ENCODE measurements around the gene POU4F3. TPM values are rescaled to one million over a fixed set of nuclear protein-coding genes. Genes with fewer than 3 reads are reported as not detected.
"Not testable (repeated sequence)": the region's sequence is repeated elsewhere in the genome, so short reads cannot be mapped to it uniquely, and the experiment has no call there.

The POU4F3 gene, protein sequence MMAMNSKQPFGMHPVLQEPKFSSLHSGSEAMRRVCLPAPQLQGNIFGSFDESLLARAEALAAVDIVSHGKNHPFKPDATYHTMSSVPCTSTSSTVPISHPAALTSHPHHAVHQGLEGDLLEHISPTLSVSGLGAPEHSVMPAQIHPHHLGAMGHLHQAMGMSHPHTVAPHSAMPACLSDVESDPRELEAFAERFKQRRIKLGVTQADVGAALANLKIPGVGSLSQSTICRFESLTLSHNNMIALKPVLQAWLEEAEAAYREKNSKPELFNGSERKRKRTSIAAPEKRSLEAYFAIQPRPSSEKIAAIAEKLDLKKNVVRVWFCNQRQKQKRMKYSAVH
- not detected for total RNA-seq
- polyA plus RNA-seq, result not detected

DNA sequence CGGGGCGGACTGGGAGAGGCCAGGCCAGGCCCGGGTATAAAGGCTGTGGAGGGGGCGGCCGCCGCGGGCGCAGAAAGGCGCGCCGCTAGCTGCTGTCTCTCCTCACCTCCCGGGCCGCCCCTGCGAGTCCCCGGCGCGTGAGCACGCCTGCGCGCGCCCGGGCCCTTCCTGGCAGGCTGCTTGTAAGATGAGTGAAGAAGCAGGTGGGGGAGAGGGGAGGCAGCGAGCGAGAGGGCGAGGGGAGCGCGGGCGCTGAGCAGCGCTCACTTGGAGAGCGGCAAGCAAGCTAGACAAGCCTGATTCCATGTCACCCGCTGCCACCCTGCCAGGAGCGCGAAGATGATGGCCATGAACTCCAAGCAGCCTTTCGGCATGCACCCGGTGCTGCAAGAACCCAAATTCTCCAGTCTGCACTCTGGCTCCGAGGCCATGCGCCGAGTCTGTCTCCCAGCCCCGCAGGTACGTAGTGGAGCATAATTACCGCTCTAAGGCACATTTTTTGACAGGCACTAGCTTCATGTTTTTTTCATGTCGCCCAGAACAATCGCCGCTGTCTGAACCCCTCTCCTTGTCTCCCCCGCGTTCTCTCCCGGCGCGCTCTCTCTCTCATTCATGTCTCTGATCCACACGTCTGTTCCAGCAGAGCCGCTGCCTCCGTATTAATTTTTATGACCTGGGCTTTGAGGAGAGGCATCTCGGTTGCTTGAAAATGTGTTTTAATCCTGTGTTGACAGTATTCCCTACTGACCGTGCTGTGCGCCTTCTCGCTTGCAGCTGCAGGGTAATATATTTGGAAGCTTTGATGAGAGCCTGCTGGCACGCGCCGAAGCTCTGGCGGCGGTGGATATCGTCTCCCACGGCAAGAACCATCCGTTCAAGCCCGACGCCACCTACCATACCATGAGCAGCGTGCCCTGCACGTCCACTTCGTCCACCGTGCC is at the start of gene POU4F3:
Gene POU4F3 (plus strand): TSS at position 66 of the 941 bp plus-strand sequence. CDS start 274 bp downstream, at position 340.
- Histone ChIP-seq H3K36me3 (ENCODE audit: insufficient read depth, low read length) (no peaks in the 10 kb centered on the region), H3K27ac (ENCODE audit: low read depth, low read length) (no peak within 1 kb of the TSS), H3K4me1 (ENCODE audit: insufficient read depth, low read length) (no peaks in the 10 kb centered on the region), H3K27me3 (ENCODE audit: insufficient read depth, low read length) (peaks cover 30% of the 10 kb centered on the region), H3K4me3 (ENCODE audit: low read length in 2 of 2) (no peak within 1 kb of the TSS), H3K9me3 (ENCODE audit: control insufficient read depth in 1 of 2, low read length in 2 of 2) (no peaks in the 10 kb centered on the region)
- H3K4me3 Mint-ChIP-seq, result peak within 1 kb of the TSS in 2 of 8 donors; percentile 2 to 54
- H3K27me3 Mint-ChIP-seq, result peaks cover 62 to 69% of the 10 kb centered on the region in 2 donors
- H3K36me3 Mint-ChIP-seq, result no peaks in the 10 kb centered on the region
- no peak for DNase-seq
- intact Hi-C loops (cut with micrococcal nuclease), result no loop called here
- peaks cover 0 to 13% (median 5%) of the 10 kb centered on the region in 8 donors for H3K9me3 Mint-ChIP-seq
- H3K27ac Mint-ChIP-seq, result no peak within 1 kb of the TSS
- POLR2A ChIA-PET (ENCODE audit: partially characterized antibody), result no interaction called here
- H3K4me1 Mint-ChIP-seq, result peaks cover 1 to 23% (median 4%) of the 10 kb centered on the region in 4 donors
- CTCF ChIA-PET (ENCODE audit: partially characterized antibody), result no interaction called here

DNA sequence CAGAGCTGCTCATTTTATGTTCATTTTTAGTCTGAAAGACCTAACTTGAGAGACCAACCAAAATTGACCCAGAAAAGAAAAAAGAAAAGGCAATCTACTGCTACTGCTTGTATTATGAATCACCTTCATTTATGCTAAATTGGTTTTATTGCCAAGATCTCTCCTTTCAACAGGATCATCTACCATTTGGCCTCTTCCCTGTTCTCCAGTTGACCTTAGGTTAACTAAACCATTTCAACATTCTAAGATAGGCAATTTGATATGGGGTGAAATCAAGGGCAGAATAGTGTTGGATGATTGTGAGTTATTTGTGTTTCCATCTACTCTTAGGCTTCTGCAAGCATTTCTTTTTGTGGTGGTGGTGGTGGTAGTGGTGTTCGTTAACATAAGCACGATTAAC is 48.3 kb upstream of the POU4F3 start:
- H3K27ac ChIP-seq (ENCODE audit: low read depth, low read length), result no peak overlapping the region
- no peak overlapping the region for H3K4me3 Mint-ChIP-seq
- CTCF ChIA-PET (ENCODE audit: partially characterized antibody), result interaction anchor here (0.9 to 1.7 kb wide), 2 partner anchors 137 to 138 kb away, joined by 3 to 5 read pairs; no protein-coding TSS in a partner anchor
- H3K36me3 Mint-ChIP-seq, result peaks cover 4 to 14% of the 10 kb centered on the region in 2 donors
- no peak overlapping the region for H3K4me3 ChIP-seq (ENCODE audit: low read length in 2 of 2)
- peak overlapping the region in 3 of 7 donors; percentile 17 to 49 (median 47) for H3K27ac Mint-ChIP-seq
- H3K27me3 ChIP-seq (ENCODE audit: insufficient read depth, low read length), result no peaks in the 10 kb centered on the region
- no peaks in the 10 kb centered on the region for H3K9me3 ChIP-seq (ENCODE audit: control insufficient read depth in 1 of 2, low read length in 2 of 2)
- H3K27me3 Mint-ChIP-seq, result no peaks in the 10 kb centered on the region
- DNase-seq, result no peak
- no peaks in the 10 kb centered on the region for H3K4me1 Mint-ChIP-seq
- intact Hi-C loops (cut with micrococcal nuclease), result no loop called here
- no peaks in the 10 kb centered on the region for H3K9me3 Mint-ChIP-seq
- POLR2A ChIA-PET (ENCODE audit: partially characterized antibody), result no interaction called here
- no peaks in the 10 kb centered on the region for H3K36me3 ChIP-seq (ENCODE audit: insufficient read depth, low read length)
- H3K4me1 ChIP-seq (ENCODE audit: insufficient read depth, low read length), result no peaks in the 10 kb centered on the region

DNA sequence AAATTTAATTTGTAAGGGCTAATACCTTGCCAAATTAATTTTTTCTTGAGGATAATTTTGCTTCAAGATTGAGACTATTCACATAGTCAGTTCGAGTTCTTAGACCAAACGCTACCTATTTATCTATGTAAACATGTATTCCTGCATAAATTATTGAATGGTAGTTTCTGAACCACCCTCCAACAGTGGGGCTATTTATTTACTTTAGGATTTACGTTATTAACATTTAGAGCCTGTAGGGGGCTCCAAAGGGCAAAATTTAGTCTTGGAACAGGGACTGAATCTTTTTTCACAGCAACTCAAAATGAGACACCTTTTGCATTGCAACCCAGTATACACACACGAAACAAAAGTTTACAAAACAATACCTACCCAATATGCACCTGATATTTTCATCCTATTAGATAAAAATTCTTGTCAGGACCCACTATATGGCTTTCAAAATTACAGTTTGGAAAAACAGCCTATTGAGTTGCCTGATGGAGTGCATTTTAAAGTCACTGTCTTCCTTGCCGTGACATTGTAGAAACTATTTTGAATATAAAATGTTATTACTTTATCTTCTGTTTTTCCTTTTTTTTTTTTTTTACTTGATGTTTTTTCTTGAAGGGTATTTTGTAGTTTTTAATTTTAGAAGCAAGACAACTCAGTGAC is 47.1 kb upstream of the POU4F3 start:
- Histone ChIP-seq H3K27ac (ENCODE audit: low read depth, low read length) (no peak overlapping the region), H3K4me3 (ENCODE audit: low read length in 2 of 2) (no peak overlapping the region), H3K36me3 (ENCODE audit: insufficient read depth, low read length) (no peaks in the 10 kb centered on the region), H3K9me3 (ENCODE audit: control insufficient read depth in 1 of 2, low read length in 2 of 2) (no peaks in the 10 kb centered on the region), H3K4me1 (ENCODE audit: insufficient read depth, low read length) (no peaks in the 10 kb centered on the region), H3K27me3 (ENCODE audit: insufficient read depth, low read length) (no peaks in the 10 kb centered on the region)
- intact Hi-C loops (cut with micrococcal nuclease), result loop anchor here (1.0 kb wide), 1 partner anchor 136 kb away; no protein-coding TSS in a partner anchor
- peak in 4 of 5 donors; percentile 12 to 36 (median 30) for DNase-seq
- Mint-ChIP-seq H3K9me3 (no peaks in the 10 kb centered on the region), H3K4me3 (no peak overlapping the region), H3K27me3 (no peaks in the 10 kb centered on the region), H3K27ac (no peak overlapping the region), H3K4me1 (no peaks in the 10 kb centered on the region), H3K36me3 (peaks cover 3 to 9% of the 10 kb centered on the region in 2 donors)
- POLR2A ChIA-PET (ENCODE audit: partially characterized antibody), result no interaction called here
- CTCF ChIA-PET (ENCODE audit: partially characterized antibody), result interaction anchor here (0.8 kb wide), 1 partner anchor 24 kb away, joined by 3 read pairs; no protein-coding TSS in a partner anchor

DNA sequence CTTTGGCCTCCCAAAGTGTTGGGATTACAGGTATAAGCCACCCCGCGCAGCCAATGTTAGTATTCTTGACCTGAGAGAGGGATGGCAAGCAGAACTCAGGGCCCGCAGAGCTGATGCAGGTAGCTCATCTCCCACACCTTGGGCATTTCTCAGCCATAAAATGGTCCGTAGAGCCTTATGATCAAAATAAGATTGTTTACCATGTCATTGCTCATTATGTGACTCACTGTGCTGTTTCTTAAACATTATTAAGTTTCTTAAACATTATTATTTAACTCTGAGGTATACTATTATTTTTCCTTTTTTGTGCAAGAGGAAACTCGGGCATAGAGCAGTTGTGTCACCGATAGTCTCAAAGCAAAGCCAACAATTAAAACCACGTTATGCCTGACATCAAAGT is 42.4 kb upstream of the POU4F3 start:
- no peak overlapping the region for H3K27ac Mint-ChIP-seq
- no peaks in the 10 kb centered on the region for H3K9me3 ChIP-seq (ENCODE audit: control insufficient read depth in 1 of 2, low read length in 2 of 2)
- ChIA-PET CTCF (ENCODE audit: partially characterized antibody) (no interaction called here), POLR2A (ENCODE audit: partially characterized antibody) (no interaction called here)
- H3K4me1 Mint-ChIP-seq, result no peaks in the 10 kb centered on the region
- no peak overlapping the region for H3K4me3 ChIP-seq (ENCODE audit: low read length in 2 of 2)
- no peaks in the 10 kb centered on the region for H3K4me1 ChIP-seq (ENCODE audit: insufficient read depth, low read length)
- no peaks in the 10 kb centered on the region for H3K27me3 Mint-ChIP-seq
- no peaks in the 10 kb centered on the region for H3K27me3 ChIP-seq (ENCODE audit: insufficient read depth, low read length)
- no peak overlapping the region for H3K27ac ChIP-seq (ENCODE audit: low read depth, low read length)
- no peaks in the 10 kb centered on the region for H3K36me3 Mint-ChIP-seq
- no peak overlapping the region for H3K4me3 Mint-ChIP-seq
- intact Hi-C loops (cut with micrococcal nuclease), result no loop called here
- H3K9me3 Mint-ChIP-seq, result no peaks in the 10 kb centered on the region
- H3K36me3 ChIP-seq (ENCODE audit: insufficient read depth, low read length), result no peaks in the 10 kb centered on the region
- DNase-seq, result no peak

DNA sequence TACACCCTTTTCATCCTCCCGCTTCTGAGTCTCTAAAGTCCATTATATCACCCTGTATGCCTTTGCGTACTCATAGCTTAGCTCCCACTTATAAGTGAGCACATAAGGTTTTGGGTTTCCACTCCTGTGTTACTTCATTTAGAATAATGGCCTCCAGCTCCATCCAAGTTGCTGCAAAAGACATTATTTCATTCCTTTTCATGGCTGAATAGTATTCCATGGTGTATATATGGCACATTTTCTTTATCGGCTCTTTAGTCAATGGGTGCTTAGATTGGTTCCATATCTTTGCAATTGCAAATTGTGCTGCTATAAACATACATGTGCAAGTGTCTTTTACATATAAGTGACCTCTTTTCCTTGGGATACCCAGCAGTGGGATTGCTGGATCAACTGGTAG is 39.7 kb upstream of the POU4F3 start:
- H3K9me3 Mint-ChIP-seq; H3K27ac ChIP-seq (ENCODE audit: low read depth, low read length); H3K9me3 ChIP-seq (ENCODE audit: control insufficient read depth in 1 of 2, low read length in 2 of 2); H3K4me3 ChIP-seq (ENCODE audit: low read length in 2 of 2); H3K27me3 Mint-ChIP-seq; H3K4me1 ChIP-seq (ENCODE audit: insufficient read depth, low read length); H3K4me3 Mint-ChIP-seq; H3K4me1 Mint-ChIP-seq; H3K36me3 ChIP-seq (ENCODE audit: insufficient read depth, low read length); CTCF ChIA-PET (ENCODE audit: partially characterized antibody); DNase-seq; H3K27ac Mint-ChIP-seq; H3K27me3 ChIP-seq (ENCODE audit: insufficient read depth, low read length); intact Hi-C loops (cut with micrococcal nuclease); POLR2A ChIA-PET (ENCODE audit: partially characterized antibody); H3K36me3 Mint-ChIP-seq: not testable (repeated sequence)

DNA sequence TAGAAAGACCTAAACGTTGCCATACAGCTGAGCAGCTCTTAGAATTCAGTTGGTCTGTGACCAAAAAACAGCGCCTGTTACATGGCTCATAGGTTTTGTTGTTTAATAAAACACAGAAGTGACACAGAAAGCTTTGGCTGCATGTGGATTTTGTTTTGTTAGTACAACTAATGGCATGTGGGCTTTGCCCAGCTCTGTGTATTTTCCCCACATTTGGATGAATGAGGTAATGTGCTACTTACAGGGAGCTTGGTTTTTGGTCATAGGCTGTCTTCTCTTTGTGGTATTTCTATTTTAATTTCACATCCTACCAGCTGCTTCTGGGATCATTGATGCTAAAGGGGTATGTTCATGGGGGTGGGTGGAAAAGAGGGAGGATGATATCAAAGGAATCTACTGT is 37.0 kb upstream of the POU4F3 start:
- intact Hi-C loops (cut with micrococcal nuclease), result no loop called here
- Mint-ChIP-seq H3K36me3 (no peaks in the 10 kb centered on the region), H3K27ac (no peak overlapping the region), H3K4me1 (no peaks in the 10 kb centered on the region), H3K4me3 (no peak overlapping the region), H3K9me3 (peaks cover 0 to 2% (median 0%) of the 10 kb centered on the region in 8 donors), H3K27me3 (peaks cover 2% of the 10 kb centered on the region in 2 donors)
- POLR2A ChIA-PET (ENCODE audit: partially characterized antibody), result no interaction called here
- DNase-seq, result no peak
- H3K27me3 ChIP-seq (ENCODE audit: insufficient read depth, low read length), result no peaks in the 10 kb centered on the region
- CTCF ChIA-PET (ENCODE audit: partially characterized antibody), result no interaction called here
- H3K9me3 ChIP-seq (ENCODE audit: control insufficient read depth in 1 of 2, low read length in 2 of 2), result no peaks in the 10 kb centered on the region
- H3K27ac ChIP-seq (ENCODE audit: low read depth, low read length), result no peak overlapping the region
- no peaks in the 10 kb centered on the region for H3K36me3 ChIP-seq (ENCODE audit: insufficient read depth, low read length)
- no peaks in the 10 kb centered on the region for H3K4me1 ChIP-seq (ENCODE audit: insufficient read depth, low read length)
- H3K4me3 ChIP-seq (ENCODE audit: low read length in 2 of 2), result no peak overlapping the region

DNA sequence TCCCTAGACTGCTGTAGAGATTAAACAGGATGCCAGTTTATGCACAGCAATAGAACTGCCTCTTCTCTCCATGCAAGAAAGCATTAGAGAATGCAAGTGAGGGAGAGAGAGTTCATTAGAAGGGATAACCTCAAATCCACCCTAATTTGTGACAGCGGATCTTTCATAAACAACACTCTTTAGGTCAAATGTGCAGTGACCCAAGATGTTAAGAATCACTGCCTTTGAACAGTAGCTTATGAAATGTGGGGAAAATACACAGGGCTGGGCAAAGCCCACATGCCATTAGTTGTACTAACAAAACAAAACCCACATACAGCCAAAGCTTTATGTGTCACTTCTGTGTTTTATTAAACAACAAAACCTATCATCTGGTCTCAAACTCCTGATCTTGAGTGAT is 36.2 kb upstream of the POU4F3 start:
- ChIA-PET POLR2A (ENCODE audit: partially characterized antibody) (no interaction called here), CTCF (ENCODE audit: partially characterized antibody) (no interaction called here)
- Mint-ChIP-seq H3K36me3 (no peaks in the 10 kb centered on the region), H3K4me1 (no peaks in the 10 kb centered on the region), H3K4me3 (no peak overlapping the region), H3K27ac (no peak overlapping the region), H3K9me3 (peaks cover 0 to 2% (median 0%) of the 10 kb centered on the region in 8 donors), H3K27me3 (peaks cover 2 to 3% of the 10 kb centered on the region in 2 donors)
- Histone ChIP-seq H3K27me3 (ENCODE audit: insufficient read depth, low read length) (no peaks in the 10 kb centered on the region), H3K27ac (ENCODE audit: low read depth, low read length) (no peak overlapping the region), H3K9me3 (ENCODE audit: control insufficient read depth in 1 of 2, low read length in 2 of 2) (no peaks in the 10 kb centered on the region), H3K4me1 (ENCODE audit: insufficient read depth, low read length) (no peaks in the 10 kb centered on the region), H3K36me3 (ENCODE audit: insufficient read depth, low read length) (no peaks in the 10 kb centered on the region), H3K4me3 (ENCODE audit: low read length in 2 of 2) (no peak overlapping the region)
- intact Hi-C loops (cut with micrococcal nuclease), result no loop called here
- DNase-seq, result no peak

Measured in CD4-positive, alpha-beta memory T cell (primary cell).